Stimulated activated CD4-positive, alpha-beta T cell treated with anti-CD3 and anti-CD28 coated beads, Interleukin-2, amount 100 ng/mL, for 4 hours (primary cell): ENCODE measurements around the gene RPS21.

Experiments
- DNase-seq: peaks from one replicate; pipeline ENCODE4 v3.0.0-alpha.2; 2020; ENCODE audit warnings: low read depth

Gene RPS21

DNA sequence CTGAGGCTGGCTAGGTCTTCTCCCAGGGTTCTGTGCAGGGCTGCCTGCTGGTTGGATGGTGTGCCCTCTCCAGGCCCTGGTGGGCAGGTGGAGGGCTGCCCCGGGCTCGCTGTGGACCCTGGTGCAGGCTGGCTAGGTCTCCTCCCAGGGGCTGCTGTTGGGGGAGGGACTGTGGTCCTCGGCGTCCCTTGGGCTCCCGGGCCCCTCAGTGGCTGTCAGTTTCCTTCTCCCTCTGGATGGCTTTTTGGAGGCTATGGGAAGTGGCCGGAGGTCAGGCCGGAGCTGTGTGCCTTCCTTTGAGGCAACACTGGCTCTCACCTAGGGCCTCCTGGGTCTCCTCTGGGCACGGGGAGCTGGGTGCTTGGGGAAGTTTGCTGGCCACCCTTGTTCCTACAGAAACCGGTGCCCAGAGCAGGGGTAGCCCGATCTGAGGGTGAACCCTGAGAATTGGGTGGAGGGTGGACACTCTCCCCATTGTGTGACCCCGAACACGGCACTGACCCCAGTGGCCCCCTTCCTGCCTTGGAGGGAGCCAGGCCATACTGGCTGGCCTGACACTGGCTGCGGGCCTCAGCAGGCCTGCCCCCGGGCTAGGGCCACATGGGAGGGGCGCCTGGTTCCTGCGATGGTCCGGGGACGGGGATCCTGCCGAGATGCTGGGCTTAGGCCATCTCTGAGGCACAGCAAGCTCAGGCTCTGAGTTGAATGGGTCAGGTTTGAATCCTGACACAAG lies 24.0 kb downstream of the RPS21 start:
- no peak for DNase-seq

DNA sequence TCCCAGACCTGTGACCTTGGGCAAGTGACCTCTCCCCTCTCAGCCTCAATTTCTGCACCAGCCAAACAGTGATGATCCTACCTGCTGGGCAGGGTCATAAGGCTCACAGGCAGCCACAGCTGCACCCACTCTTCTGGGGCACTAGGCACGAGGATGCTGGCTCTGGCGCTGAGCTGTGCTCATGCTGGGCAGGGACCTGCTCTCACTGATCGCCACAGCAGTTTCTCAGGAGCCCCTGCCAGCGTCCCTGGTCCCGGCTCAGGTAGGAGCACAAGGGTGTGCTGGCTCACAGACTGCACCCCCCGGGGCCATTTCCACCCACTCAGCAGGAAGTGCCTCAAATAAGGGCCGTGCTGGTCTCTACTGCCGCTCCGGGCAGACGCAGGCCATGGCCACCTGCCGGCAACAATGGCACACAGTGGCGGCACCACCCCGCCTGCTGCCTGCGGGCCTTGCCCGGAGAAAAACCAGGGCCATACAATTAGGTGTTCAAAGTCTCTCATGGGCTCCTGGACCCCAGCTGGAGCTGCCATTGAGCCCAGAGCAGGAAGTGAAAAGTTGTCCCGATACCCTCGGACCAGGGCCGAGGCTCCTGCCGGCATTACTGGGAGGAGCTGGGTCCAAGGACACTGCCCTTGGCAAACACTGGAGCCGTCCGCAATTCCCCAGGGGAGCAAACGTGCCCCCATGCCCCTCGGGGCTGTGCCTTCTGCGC lies 24.7 kb downstream of the RPS21 start:
- no peak for DNase-seq

DNA sequence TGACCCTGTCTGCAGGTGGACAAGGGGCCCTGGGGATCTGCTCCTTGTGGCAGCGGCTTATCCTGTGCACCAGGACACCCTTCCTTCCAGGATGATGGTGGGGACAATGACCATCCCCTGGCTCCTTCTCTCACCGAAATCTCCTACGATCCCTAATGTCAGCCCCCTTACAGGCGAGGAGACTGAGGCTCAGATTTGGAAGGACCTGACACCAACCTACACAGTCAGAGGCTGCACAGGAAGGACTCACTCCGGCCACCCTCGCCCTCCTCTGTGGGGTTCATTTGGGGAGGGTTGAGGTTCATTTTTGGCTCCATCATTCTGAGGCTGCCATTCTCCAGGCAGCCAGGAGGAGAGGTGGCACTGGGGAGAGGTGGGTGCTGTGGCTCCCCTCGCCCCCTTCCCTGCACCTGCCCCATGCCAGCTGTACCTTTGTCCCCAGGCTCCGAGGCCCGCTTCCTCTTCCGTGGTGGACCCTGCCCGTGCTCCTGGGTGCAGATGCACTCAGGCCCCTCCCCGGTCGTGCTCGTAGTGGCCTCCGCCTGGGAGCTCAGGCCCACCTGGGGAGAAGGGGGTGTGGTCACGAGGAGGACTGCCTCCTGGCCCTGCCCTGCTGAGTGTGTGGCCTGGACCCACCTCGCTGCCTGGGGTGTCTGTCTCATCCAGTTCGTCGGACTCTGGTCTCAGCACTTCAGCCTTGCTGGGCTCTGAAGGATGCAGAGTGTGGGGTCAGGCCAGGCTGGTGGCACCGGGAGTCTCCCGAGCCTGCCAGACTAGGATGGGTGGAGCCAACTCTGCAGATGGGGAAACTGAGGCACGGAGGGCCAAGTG lies 25.5 kb downstream of the RPS21 start:
- no peak for DNase-seq

DNA sequence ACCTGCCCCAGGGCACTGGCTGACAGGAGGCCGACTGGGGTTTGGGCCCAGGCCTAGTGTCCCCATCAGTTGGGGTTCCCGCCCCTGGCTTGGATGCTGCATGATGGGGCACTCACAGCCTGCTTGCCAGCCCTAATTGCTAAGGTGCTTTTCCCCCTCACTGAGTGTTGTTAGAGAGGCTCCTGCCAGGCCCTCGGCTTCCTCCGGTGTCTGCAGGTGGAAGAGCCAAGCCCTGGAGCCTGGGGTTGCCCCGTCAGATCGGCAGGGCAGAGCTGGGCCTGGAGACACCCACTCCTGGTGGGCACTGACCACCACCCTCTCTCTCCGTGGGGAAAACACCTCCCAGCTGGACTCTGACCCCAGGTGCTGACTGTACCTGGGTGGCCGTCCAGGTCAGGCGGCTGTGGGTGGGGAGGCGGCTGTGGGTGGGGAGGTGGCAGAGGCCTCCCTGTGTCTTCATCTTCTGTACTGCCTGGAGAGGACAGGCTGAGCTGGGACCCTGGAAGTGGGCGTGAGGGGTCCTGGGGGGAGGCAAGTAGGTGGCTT lies 26.2 kb downstream of the RPS21 start:
- no peak for DNase-seq

DNA sequence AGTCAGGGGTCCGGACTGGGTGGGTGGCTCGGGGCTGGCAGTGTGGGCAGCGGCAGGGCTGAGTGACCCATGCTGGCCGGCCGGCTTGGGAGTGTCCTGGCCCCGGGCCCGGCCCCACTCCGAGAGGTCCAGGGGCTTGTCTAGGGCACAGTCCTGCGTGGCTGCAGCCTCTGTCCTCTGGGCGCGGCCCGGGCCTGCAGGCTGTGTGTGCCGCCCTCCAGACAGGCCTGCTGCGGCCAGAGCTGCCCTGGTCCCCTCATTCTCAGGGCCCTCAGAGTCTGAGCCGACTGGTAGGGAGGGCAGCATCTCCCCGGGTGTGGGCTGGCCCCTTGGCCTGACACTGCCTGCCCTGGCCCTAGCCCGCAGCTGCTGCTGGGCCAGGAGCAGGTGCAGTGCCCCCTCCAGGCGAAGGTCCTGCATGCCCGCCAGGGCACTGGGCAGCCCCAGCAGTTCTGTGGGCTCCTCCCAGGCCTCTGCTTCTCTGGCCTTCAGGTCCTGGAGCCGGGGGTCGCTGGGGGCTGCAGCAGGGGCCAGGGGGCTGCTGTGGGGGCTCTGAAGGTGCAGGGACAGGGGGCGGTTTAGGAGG lies 27.1 kb downstream of the RPS21 start:
- DNase-seq, result no peak

DNA sequence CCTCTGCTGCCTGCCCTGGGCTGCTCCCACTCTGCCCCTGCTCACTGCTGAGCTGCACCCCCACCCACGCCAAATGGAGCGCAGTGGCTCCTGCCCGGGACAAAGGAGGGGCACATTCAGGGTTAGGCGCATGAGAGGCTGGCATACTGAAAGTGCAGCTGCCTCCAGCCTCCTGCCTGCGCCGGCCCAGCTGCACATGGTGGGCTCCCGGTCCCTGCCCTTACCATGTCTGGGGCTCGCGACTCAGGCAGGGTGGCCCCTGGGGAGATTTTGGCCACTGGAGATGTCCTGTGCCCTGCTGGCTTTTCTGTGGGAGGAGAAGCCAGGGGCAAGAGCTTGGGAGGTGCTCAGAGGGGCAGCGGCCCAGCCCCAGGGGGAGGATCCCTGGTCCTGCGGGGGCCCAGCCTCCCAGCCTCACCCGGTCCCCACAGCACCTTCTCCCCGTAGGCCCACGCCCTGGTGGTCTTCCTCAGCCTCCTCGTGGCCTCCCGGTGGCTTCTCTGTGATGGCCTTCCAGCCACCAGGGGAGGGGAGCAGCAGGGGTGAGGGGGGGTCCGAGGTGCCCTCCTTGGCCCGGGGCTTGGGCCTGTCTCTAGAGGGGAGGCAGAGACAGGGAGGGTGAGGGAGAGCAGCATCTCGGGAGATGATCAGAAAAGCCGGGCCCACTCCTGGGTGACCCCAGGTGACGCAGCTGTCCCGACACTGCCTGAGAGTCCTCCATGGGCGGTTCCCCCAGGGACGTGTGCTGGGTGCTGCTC lies 28.6 kb downstream of the RPS21 start:
- no peak for DNase-seq

DNA sequence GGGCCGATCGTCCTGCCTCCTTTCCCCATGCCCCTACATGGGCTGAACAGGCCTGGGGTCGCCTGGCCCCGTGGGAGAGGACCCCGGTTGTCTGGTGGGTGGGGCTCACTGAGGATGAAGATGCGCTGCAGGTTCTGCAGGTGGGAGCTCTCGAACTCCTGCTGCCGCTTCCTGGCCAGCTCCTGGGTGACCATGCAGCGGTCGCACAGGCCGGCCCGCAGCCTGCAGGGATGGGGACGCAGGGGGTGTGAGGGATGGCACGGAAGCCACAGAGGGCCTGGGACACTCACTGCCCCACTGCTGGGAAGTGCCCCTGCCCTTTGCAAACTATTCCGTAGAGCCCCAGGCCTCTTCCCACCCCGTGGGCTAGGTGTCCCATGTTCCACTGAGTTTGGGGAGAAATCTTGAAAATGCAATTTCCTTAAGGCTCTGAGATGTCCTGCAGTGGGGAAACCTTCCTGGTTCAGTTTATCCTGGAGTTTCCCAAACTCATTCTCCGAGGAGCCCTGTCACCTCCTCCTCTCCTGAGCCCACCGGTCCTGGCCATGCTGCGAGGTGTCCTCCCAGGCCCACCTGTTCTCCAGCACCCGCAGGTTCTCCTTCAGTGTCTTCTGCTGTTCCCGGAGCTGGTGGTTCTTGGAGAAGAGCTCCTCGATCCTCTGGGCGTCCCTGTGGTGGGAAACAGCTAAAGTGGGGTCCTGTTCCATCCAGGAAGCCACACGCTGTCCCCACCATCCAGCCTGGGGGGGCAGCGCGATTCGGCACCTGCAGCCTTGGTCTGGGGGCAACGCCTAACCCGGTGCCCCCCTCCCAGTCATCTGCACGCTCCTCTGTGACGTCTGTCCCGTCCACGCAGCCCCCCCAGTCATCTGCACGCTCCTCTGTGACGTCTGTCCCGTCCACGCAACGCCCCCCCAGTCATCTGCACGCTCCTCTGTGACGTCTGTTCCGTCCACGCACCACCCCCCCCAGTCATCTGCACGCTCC lies 30.0 kb downstream of the RPS21 start:
- no peak for DNase-seq

DNA sequence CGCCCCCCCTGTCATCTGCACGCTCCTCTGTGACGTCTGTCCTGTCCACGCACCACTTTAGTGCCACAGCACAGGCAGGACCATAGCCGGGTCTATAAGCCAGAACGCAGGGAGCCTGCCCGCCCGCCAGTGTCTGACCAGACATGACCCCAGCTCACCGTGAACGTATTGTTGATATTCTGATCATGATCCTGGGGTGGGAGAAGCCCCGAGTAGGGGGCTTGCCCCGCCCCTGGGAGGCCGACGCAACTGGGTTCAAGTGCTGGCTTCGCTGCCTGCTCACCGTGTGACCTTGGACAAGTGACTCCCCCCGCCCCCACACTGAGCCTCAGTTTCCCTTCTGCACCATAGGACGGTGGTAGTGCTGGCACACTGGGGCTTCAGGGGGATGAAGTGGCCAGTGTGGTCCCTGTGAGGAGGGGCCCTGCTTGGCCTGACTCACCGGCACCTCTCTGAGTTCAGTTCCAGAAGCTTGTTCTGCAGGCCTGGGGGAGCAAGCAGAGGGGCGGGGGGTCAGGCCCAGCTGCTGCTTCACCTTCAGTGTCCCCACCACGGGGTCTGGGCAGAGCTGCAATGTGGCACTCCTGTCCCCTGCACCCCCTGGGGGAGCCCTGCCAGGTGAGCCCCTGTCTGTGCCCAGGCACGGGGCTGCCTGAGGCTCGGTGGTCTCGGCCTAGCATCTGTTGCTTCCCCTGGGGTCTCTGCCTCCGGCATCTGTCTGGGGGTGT lies 31.2 kb downstream of the RPS21 start:
- no peak for DNase-seq

DNA sequence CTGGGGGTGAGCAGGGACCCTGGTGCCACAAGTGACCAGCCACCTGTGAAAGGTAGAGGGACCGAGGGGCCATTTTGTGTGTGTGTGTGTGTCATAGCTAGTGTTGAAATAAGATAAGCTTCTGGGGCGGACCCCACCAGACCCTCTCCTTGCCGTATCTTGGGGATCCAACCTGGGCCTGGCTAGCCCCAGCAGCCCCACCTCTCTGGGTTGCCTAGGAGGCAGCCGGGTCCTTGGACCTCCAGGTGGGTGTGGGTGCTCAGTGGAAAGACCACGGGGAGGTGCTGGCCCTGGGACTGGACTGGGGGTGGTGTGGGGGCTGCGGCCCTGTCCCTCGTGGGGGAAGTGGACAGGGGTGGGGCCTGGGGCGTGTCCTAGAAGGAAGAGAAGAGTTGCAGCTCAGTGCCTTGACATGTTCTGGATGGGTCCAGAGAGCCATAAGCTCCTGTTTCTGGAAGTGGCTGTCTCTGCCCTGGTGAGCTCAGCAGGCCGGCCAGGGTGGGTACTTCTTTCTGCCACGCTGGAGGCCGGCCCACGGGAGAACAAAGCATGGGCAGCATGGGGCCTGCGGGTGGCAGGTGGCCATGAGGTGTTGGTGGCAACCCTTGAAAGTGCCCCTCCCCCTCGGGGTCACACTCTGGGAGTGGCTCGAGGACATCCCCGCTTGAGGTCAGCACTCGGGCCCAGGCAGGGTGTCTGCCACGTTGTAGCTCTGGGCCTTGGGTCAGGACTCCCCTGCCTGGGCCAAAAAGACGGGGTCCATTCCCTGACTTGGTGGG lies 32.0 kb downstream of the RPS21 start:
- no peak for DNase-seq

DNA sequence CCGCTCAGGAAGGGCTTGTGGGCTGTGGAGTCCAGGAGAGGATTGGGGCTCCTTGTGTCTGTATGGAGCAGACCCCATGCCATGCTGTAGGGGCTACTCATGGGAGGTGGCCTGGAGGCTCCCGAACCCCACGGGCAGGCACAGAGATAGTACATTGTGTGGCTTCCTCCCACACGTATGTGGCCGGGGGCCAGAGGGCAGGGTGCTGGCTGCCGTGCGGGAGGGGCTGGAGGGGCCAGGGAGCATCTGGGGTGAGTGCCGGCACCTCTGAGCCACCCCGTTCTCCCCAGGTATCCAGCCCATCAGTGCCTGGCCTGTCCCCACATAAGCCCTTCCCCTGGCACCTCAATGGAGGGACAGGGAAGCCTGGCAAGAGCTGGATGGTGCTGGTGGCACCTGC lies 32.9 kb downstream of the RPS21 start:
- no peak for DNase-seq

DNA sequence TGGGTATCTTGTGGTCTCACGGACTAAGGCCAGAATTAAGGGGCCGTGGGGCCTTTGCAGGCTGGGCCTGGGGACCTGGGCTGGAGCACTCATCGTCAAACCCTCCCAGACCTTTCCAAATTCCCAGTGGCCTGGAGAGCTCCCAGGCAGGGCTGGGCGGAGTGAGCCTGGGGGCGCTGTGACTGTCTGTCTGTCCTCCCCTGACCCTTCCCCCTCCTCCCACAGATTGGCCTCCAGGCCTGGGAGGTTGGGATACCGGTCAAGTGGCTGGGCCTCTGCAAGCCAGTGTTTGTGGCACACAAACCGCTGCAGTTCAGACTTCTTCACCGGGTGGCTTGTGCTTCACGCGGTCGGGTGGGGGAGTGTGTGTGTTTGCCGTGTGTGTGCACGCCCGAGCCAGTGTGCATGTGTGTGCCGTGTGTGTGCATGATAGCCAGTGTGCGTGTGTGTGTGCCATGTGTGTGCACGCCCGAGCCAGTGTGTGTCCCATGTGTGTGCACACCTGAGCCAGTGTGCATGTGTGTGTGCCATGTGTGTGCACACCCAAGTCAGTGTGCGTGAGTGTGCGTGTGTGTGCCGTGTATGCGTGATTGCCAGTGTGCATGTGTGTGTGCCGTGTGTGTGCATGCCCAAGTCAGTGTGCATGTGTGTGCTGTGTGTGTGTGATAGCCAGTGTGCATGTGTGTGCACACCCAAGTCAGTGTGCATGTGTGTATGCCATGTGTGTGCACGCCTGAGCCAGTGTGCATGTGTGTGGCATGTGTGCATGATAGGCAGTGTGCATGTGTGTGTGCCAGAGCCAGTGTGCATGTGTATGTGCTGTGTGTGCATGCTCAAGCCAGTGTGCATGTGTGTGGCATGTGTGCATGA lies 34.2 kb downstream of the RPS21 start:
- DNase-seq, result no peak

DNA sequence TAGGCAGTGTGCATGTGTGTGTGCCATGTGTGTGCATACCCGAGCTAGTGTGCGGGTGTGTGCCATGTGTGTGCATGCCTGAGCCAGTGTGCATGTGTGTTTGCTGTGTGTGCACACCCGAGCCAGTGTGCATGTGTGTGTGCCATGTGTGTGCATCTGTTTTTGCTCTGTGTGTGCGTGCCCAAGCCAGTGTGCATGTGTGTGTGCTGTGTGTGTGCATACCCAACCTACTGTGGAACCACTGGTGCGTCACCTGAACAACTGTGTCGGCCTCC lies 34.8 kb downstream of the RPS21 start:
- no peak for DNase-seq

DNA sequence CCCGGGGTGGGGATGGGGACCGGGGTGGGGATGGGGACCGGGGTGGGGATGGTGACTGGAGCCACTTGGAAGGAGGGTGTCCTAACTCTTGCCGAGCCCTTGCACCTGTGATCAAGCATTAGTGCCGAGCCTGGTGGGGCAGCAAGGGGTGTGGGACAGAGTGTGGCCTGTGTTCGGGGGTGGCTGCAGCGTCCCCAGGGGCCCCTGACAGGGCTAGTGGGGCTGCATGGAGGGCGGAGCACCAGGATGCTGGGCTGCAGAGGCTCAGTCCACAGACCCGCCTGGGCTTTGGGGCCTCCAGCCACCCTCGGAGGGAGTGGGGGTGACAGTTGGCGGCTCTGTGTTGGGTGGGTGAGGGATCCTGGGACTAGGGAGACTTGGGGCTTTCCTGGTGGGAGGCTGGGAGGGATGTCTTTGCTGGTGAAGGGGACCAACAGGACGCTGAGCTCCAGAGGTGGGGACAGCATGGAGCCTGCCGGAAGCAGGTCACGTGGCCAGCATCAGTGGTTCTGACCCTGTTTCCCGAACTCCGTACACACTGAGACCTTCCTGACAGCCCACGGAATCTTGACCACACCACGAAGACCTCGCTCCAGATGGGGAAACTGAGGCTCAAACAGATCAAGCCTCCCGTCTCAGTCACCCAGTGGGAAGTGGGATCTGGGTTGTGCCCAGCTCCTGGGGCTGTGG lies 35.9 kb downstream of the RPS21 start:
- DNase-seq, result no peak

DNA sequence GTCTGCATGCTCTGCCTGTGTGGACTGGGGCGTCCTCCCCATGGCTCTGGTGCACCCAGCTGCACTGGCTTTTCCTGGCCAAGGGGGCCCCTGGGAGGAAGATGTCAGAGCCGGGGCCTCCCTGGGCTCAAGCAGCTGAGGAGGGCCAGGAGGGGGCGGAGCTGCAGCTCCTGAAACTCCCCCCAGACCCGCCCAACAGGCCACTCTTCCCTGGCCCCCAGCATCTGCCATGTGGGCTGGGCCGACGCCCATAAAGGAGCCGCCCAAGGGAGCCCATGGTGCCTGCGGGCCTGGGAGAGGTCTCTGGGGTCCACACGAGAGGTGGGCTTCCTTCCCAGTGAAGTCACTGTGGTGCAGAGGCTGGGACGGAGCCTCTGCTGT lies 36.4 kb downstream of the RPS21 start:
- no peak for DNase-seq

DNA sequence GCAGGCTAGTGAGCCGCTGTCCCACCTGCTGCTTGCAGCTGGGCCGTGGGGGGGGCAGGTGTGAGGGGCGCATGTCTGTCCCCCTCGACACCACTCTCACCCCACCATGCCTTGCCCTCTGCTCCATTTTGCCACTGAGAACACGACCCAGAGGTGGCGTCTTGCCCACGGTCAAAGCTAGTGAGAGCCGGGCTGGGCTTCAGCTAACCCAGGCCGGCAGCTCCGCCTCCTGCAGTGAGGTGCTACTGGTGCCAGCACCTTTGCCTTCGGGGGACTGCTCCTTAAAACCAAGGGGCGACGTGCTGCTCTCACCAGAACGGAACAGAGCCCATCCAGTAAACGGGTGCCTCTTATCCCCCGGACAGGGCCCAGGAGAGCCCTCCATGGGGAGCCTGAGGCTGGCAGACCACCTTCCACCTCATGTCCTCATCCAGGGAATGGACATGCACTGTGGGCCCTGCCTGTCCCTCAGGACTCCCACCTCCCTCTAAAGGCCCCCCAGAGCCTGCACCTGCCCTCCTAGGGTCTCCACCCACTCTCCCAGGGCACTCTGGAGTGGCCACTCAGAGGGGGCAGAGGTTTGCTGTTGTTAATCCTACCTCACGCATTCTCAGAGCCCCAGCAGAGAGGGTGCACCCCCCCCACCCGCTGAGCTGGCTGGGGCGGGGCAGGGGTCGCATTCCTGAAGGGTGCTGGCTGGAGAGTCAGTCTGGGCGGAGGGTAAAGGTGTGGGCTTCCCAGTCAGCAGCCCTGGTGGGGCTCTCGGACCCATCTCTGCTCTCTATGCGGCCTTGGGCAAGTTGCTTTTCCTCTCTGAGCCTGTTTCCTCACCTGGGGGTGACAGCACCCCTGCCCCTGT lies 37.6 kb downstream of the RPS21 start:
- DNase-seq, result no peak

DNA sequence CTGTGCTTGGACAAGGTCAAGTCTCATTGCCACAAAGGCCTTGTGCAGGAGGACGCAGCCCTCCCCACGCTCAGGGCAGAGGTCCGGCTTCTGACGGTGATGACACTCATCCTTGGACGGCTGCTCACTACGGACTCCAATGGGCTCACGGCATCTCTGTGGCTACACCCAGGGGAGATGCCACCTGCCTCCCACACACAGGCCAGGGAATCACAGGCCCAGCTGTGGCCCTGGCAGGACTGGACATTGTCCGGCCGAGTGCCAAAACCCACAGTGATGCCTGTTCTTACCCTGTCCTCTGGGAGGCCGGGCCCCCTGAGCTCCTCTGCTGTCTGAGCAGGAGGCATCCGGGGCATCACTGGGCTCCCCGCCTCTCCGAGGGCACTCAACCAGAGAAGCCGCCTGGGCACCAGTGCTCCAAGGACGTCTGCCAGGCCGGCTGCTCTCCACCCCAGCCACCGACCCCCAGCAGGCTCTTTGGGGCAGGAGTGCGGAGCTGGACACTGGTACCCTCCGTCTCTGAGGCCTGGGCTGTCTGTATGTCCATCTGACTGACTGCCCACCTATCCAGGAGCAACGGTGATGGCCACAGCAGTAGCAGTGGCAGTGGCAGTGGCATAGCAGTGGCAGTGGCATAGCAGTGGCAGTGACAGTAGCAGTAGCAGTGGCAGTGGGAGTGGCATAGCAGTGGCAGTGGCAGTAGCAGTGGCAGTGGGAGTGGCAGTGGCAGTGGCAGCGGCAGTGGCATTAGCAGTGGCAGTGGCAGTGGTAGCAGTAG lies 38.6 kb downstream of the RPS21 start:
- DNase-seq, result no peak
